Activated CD4-positive, alpha-beta T cell treated with anti-CD3 and anti-CD28 coated beads, Interleukin-2, amount 50 U/mL, for 16 hours (primary cell): Measurements from ENCODE around the gene NECTIN4.
A peak's percentile ranks its signal among the peaks of the same experiment; 100 is the strongest.
"Not testable (repeated sequence)": the region's sequence is repeated elsewhere in the genome, so short reads cannot be mapped to it uniquely, and the experiment has no call there.

Experiments
- DNase-seq: peaks from one replicate; pipeline ENCODE4 v3.0.0-alpha.2; 2020

NECTIN4 gene

GRCh38 chr1:161048949-161049722 lies 40.2 kb downstream of the NECTIN4 start:
- DNase-seq: no peak

- DNase-seq: no peak
Observed at GRCh38 chr1:161047436-161048420, 41.6 kb downstream of the NECTIN4 start.

DNA sequence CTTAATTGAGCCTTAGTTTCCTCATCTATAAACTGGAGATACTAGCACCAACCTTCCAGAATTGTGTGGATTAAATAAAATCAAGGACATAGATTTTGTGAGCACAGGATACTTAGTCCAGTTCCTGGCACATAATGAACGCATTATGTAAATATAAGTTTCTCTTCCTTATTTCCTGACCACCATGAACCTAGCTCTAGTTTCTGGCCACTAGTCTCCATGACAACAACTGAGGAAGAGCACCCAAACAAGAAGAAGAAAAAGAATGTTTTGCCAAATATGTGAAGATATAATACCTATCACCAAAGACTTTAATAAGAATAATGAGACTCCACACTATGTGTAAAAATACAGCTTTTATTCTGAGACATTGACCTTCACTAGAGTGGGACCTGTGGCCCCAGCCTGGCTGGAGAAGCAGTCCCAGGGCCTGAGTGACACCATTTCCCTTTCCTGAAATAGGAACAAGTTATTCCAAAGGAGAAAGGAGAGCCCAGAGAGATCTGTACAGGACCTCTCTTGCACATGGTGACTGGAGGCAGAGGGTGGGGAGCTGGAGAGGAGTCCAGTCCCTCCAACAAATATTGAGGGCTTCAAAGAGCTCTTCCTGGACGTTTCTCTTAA lies 42.6 kb downstream of the NECTIN4 start:
- no peak for DNase-seq

DNA sequence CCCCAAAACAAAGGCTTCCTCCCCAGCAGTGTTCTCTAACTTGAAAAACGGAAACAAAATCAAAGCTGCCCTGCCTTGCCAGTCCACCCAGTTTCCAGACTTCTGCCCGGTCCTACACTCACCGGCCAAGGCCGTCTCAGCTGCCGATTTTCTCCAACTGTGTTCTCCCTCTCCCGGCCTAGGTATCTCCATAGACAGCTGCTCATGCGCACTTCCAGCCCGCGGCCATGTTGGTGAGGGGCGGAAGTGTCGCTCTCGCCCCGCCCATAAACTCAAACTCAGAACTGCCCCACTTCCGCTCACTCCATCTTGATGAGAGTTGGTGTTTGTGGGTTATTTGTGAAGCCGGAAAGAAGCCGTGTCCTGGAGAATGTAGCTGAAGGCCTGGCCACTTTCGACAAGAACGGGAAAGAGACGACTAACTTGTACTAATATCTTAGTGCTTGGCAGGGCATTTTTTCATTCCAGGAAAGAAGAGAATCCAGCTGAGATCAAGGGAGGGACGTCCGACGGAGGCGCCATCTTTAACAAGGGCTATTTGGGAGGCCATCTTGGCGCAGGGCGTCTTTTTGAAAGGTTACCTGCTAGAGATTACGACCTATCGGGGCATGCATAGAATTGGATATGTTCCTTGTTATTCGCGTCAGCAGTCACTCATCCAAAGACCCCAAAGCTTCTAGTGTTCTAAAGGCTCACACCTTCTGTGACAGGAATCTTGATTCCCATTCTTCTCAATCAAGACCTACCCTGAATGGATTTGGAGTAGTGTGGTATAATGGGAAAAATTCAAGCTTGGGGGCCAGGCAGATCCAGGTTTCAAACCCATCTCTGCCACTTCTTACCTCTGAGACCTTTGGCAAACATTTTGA lies 43.4 kb downstream of the NECTIN4 start, which contains the start of gene USF1:
Gene USF1, minus strand, starts transcription at position 242 of the 869 bp plus-strand sequence. CDS start 2,702 bp downstream, outside the sequence.
- peak; percentile 96 for DNase-seq

- peak; percentile 72 for DNase-seq
Observed at GRCh38 chr1:161044908-161045735, 44.2 kb downstream of the NECTIN4 start.

DNA sequence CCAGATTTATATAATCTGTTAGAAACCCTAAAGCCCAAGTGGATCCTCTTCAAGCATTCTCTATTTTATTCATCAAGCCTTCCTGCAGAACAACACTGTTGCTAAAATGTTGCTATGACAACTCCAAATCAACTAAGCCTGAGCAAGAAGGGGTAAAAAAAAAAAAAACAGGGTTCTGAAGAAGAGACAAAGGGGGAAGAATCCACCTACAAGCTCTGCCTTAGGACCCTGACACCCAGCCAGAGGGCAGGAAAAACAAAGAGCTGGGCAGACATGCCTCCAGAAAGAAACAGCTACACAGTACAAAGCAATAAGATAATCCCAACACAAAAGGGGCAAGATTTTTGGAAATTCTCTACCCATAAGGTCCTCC lies 44.8 kb downstream of the NECTIN4 start:
- DNase-seq: peak; percentile 48

DNA sequence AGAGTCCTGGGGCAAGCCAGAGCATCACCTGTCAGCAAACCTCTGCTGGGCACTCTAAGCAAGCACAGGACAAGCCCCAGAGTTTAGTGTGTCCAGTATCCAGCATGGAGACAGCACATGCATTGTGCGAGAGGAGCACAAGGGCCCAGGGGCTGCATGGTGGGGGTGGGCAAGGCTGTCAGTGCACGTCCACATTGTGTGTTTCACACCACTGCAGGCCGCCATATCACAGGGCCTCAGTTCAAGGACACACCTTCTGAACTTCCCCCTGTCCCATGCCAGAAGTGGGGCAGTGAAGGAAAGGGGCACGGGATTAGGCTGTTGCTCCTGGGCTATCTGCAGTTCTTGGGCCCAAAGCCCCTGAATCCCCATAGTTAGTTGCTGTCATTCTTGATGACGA lies 49.8 kb downstream of the NECTIN4 start:
- no peak for DNase-seq

DNA sequence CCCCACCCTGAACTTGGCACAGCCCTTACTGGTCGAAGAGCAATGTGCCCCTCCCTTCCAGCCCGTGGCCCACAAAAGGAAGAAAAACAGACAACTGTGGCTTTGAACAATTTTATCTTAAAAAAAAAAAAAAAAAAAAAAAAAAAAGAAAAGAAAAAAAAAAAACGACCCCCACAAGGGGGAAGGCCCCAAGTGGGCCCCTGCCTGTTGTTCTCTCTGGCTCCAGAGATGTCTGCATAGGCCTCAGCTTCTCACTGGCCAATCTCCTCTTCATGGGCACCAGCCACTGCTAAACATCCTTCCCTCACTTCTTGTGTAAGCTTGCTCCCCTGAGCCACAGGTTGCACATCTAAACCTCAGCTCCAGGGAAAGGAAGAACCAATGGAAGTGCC lies 50.2 kb downstream of the NECTIN4 start:
- no peak for DNase-seq

- peak; percentile 85 for DNase-seq
Observed at GRCh38 chr1:161038523-161039153, 50.7 kb downstream of the NECTIN4 start, which contains the start of gene TSTD1. Gene TSTD1 (minus strand): TSS chr1:161038964. CDS start chr1:161038889, 75 bp downstream.

- no peak for DNase-seq
Observed at GRCh38 chr1:161037661-161038522, 51.5 kb downstream of the NECTIN4 start.

DNA sequence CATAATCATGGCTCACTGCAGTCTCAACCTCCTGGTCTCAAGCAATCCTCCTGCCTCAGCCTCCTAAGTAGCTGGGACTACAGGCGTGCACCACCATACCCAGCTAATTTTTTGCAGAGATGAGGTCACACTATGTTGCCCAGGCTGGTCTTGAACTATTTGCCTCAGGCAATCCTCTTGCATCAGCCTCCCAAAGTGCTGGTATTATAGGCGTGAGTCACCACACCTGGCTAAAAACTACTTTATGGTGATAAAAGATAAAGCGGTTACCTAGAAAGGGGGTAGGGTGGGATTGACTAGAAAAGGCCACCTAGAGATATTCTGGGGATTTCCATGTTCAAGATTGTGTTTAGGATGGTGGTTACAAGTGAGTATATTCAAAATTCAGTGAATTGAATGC lies 55.6 kb downstream of the NECTIN4 start:
- peak; percentile 18 for DNase-seq

DNA sequence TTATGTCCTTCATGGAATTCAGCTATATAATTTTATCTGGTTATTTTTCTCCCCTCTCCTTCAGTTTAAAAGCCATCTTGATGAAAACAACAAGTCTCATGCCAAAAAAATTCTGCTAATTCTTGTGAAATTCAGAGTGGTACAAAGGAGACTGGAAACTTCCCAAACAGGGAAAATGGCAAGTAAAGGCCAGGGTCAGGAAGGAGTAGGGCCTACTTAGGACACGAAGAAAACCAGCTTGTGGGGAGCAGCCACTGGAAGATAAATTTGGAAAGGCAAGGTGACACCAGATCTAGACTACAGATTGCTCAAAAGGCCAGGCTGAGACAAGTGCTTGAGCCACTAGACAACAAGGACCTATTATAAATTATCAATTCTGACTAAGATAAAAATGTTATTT lies 56.9 kb downstream of the NECTIN4 start:
- no peak for DNase-seq

- DNase-seq: no peak
Observed at GRCh38 chr1:161031874-161032273, 57.5 kb downstream of the NECTIN4 start.

DNA sequence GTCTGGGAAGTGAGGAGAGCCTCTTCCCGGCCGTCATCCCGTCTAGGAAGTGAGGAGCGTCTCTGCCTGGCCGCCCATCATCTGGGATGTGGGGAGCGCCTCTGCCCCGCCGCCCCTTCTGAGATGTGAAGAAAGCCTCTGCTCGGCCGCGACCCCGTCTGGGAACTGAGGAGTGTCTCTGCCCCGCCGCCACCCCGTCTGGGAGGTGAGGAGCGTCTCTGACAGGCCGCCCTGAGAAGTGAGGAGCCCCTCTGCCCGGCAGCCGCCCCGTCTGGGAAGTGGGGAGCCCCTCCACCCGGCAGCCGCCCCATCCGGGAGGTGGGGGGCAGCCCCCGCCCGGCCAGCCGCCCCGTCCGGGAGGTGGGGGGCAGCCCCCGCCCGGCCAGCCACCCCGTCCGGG lies 59.9 kb downstream of the NECTIN4 start:
- DNase-seq: not testable (repeated sequence)

GRCh38 chr1:161026954-161027353 lies 62.4 kb downstream of the NECTIN4 start:
- peak; percentile 31 for DNase-seq

- not testable (repeated sequence) for DNase-seq
Observed at GRCh38 chr1:161022432-161022831, 66.9 kb downstream of the NECTIN4 start.

DNA sequence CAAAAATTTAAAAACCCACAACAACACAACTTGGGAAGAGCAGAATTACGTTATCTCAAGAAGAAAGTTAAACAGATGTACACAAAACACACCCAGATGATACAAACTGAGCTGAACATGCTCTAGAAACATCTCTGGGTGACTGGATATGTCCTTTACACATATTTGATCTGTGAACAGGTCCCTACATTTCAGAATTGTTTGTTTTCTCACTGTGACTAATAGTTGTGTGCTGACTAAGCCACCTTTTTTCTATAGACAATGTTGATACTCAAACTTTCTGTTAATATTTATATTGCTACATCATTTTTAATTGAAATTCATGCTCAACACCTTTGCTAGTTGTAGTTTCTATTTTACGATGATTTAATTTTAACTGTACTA lies 67.4 kb downstream of the NECTIN4 start:
- peak; percentile 39 for DNase-seq

GRCh38 chr1:161021165-161021969 lies 68.0 kb downstream of the NECTIN4 start:
- peak; percentile 78 for DNase-seq
